NCI-H226 (cell line): ENCODE measurements around the gene CASK.
"Not testable (repeated sequence)": the region's sequence is repeated elsewhere in the genome, so short reads cannot be mapped to it uniquely, and the experiment has no call there.

Experiments used
- DNase-seq: peaks from one replicate; pipeline ENCODE4 v3.0.0-alpha.2; 2015

The CASK gene

DNA sequence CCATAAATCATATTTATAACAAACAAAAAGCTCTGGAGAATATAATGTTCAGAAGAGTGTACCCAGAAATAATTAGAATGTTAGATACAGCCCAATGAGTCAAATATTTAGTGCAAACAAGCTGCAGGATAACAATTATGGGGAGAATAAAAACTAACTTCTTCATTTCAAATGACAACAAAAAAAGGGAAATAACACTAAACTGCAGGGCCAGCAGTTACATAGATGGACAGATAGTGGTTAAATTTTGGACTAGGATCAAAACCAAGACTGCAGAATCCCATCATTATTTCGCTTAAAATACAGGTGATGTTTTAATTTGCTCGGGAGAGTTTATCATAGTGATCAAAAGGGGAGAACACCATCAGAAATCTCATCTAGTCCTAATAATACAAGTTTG, 235.2 kb downstream of the CASK start:
- DNase-seq: no peak

DNA sequence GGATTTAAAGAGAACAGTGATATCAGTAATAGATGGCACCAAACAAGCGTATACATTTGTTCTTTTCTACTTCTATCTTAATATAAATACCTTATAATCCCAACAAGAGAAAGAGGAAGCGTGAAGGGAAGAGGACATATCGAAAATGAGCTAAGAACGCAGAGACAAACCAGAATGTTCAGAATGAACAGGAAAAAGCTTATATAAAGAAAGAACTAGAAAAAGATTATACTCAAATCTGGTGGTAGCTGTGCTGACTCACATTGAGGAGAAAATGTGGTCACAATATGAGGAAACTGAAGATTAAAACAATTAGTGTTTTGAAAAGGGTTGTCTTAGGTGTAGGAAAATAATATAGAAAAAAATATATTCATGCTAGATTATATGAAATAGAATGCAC, 236.6 kb downstream of the CASK start:
- no peak for DNase-seq

DNA sequence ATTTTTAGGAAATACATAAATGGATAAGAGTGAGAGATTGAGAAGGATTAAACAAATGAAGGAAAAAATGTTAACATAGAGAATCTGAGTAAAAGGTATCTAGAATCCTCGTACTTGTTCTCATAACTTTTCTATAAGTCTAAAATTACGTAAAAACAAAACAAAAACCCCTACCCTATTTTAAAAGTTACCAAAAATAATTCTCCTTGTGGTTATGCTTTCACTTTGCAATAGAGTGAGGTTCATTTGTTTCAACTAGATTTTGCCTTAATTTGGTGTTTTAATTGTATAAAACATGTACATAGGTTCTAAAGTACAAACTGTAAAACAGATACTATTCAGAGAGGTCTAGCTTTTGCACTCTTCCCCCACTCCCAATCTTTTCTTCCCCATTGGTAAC, 238.4 kb downstream of the CASK start:
- DNase-seq: no peak

DNA sequence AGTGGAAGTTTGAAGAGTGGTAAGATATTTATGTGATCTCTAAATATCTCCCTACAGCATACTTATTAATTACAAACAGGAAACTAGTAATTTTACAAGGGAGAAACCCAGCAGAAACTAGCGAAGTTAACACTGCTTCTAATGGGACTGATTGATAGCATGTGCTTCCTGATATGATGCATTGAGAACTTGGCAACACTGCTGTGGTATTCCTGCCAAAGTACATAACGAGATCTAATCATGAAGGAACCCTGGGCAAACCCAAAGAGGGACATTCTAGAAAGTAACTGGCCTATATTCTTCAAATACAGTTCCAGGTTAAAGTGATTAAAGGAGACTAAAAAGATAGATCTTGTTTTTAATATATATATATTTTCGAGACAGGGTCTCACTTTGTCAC, 239.2 kb downstream of the CASK start:
- no peak for DNase-seq

DNA sequence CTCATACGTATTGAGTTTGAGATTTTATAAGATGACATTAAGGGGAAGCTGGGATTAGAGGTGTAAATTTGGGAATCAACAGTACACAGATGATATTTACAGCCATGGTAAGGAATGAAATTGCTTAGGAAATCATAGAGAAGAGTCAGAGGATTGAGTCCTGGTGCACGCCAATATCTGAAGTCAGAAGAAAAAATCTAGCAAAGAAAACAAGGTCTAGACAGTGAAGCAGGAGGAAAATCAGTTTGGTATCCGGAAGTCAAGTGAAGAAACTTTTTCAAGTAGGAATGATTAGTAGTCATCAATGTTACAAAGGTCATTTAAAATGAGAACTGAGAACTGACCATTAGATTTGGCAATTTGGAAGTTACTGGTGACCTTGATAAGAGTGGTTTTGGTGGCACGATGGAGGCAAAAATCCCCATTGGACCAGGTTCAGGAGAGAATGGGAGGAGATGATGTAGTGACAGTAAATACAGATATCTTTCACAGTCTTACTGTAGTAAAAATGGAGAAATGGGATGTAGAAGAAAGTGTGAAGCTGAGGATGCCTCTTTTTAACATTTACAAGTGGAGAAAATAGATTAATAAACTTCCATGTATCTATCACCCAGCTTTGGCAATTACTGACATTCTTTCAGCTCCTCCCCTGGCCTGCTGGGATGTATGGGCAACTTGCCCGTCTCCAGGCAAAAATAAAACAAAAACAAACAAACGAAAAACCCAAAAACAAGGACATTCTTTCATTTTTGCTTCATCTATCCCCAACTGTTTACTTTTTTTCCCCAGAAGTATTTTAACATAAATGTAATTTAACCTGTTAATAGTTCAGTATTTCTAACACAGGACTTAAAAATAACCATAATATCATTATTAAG, 245.9 kb downstream of the CASK start:
- DNase-seq: no peak

DNA sequence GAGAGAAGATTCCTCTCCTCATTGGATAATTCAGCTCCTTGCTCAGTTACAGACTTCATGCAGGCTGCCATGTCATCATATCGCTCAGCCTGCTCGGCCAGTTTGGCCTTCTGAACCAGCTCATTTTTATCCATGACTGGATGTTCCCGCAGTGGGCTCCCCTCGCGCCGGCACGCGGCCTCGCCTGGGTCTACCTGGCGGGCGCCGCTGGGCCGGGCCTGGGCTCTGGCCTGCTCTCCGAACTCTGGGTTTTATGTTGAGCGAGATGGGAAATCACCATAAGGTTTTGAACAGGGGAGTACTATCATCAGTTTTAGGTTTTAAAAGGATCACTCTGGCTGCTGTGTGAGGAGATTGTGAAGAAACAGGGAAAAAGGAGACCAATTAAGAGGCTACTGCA, 247.0 kb downstream of the CASK start:
- not testable (repeated sequence) for DNase-seq

DNA sequence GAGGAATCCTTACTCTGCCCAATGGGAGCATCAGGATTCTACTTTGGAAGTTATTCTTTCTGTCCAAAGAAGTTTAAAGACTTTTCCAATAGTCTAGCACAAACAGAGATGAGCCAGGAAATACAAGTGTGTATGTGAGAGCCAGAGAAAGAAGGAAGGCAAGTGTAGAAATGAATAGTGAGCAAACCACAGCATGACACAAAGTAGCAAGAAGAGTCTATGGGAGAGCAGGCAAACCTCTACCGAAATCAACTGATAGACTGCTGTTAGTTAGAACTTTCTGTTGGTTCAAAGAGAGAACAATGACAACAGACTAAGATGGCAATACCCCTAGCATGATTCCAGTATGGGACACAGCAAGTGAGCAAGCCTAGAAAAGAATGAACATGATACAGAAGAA, 250.7 kb downstream of the CASK start:
- no peak for DNase-seq

DNA sequence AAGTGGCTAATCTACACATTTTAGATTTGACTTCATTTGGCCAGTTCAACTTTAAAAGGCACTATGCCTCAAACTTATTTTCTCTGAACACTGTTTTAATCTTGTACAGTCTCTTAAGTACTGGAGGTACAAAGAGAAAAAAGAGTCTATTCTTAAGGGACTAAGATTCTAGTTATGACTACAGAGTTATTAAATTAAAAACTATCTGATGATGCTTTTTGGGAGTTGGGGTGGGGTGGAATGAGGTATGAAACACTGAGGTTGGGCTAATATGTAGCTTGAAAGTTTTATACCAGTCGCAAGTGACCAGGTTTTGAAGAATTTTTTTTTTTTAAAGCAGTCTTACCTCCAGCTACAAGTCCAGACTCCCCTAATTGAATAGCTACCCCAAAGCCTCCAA, 252.3 kb downstream of the CASK start:
- DNase-seq: no peak

DNA sequence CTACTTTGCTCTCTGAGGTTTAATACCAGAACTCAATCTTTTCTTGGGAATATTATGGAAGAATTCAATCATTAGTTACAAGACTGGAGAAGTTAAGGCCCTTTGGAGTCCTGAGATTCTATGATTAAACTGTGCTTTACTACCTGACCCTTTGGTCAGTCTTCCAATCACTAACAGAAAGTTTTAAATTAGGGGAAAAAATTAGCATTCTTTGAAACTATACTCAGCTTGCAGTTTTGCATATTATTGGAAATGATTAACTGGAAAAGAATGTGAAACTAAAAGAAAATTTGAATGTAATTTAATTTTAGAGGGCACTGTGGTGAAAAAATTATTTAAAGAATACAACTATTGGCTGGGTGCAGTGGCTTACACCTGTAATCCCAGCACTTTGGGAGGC, 253.2 kb downstream of the CASK start:
- DNase-seq: no peak

DNA sequence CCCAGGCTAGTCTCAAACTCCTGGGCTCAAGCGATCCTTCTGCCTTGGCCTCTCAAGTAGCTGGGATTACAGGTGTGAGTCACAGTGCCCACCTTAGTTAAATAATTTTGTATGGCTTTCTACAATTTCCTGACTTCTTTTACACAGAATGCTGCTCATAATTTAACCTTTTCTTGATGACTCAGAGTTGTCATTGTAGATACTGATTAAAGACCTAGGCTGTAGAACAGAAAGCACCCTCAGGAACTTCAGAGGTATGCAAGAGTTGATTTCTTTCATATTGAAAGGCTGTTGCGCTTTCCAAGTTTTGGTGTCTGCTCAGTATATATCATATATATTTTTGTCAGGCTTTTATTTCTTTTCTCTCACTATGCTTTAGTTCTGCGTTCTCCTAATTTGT, 255.7 kb downstream of the CASK start:
- DNase-seq: peak; percentile 8

DNA sequence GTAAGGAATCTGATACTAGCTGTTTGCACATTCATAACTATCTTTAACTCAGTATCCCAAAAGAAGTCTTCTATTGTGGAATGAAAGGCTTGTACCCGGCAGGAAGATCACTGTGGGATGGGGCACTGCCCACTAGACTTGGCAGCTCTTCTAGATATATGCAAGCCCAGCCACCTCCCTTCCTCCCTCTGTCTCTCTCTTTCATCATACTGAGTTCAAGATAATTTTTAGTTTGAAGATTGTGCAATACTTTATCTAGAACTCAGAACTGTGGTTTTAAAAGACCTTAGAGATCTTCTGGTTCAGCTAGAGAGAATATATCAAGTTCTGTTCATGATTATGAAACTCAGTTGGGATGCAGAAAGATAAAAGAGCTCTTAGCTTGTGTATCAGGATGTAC, 257.1 kb downstream of the CASK start:
- peak; percentile 80 for DNase-seq

DNA sequence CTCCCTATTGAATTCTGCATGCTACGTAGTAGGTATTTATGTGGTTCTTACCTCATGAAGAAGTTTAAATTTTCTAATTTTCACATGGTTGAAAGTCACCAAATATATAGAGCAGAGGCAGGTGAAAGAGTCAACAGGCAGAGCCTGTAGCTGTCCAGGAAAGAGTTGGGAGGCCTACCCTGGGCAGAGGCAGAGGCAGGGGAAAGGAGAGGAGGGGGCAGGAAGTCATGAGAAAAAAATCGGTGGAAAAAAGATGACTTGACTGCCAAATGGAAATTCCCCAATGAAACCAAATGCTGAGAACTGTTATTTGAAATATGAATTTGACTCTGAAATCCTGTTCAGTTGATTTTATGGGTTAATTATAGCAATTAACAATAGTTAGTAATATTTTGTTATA, 257.7 kb downstream of the CASK start:
- DNase-seq: peak; percentile 17

DNA sequence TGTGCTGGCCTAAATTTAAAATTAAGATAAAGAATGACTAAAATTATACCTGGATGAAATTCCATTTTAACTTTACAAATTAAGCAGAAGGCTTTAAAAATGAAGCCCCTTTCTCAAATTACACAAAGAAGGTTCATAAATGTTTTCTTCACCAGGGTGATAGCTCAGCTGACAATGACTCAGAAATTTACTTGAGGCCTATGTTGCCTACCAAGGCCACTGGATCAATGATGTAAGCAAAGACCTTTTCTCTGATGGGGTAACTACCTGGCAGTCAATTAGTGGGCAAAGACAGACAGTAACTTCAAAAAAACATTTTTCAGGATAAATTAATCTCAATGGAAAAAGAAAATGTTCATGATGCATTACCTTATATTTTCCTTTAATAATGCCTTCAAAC, 258.4 kb downstream of the CASK start:
- no peak for DNase-seq

DNA sequence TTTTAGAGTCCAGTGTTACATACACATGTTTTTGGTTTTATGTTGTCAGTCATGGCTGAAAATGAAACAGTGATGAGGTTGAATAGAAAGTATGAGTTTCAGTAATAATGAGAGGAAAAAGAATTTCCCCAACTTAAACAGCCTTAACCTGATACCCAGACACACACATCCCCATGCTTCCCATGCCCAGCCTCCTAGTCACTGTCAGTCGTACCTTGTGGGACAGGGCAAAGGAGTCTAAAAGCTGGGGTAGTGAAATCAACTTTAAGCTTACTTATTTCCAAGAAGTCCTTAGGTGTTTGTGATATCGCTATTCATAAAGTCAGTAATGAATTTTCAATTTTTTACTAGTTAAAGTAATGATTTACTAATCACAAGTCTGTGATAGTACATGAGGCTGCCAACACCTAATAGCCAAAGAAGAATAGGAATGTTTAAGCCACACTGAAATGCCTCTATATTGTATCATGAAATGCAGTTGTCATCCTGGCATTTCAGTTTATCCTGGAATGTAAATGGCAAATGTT, 258.9 kb downstream of the CASK start:
- no peak for DNase-seq

DNA sequence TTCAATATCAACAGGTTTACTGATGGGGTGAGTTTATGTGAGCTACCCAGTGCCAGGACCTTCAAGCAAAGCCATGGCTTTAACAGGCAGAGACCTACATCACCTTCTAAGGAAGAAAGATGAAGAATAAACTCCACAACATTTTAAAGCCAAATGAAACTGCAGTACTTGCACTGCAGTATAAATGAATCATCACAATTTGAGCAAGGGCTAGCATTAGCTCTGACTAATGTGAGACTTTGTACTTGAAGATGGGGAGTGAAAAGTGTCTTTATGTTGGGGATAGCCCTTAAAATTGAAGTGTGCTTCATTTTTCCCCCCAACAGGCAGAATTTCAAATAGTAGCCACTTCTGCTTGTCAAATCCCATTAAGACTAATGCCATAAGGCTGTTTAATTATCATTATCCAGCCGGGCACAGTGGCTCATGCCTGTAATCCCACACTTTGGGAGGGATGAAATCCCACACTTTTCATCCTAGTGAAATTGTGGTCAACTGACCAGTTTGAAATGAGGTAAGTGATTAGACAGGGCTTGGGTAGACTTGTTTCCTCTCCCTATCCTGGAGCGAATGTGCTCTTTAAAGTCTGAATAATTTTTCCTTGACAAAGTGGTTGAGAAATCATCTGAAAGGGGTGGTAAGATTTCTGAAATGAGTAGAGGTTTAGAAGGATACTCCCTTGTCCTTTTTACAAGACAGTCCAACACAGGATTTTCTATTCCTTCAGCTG, 261.8 kb downstream of the CASK start:
- DNase-seq: peak; percentile 43

DNA sequence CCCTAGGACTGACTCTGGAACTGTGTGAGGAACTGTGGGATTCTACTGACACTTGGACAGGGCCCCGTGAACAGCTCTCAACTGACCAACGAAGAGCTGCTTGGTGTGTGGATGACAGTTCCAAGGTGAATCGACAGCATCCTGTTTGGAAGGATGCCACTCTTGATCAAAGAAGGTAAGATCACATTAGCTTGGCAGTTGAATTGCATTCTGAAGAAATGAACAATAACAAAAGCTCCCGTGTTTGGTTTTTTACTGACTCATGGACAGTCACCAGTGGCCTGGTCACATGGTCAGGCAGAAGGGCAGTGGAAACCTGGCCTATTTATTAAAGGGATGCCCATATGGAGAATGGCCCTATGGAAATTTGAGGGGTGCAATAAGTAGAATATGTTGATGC, 267.7 kb downstream of the CASK start:
- no peak for DNase-seq

DNA sequence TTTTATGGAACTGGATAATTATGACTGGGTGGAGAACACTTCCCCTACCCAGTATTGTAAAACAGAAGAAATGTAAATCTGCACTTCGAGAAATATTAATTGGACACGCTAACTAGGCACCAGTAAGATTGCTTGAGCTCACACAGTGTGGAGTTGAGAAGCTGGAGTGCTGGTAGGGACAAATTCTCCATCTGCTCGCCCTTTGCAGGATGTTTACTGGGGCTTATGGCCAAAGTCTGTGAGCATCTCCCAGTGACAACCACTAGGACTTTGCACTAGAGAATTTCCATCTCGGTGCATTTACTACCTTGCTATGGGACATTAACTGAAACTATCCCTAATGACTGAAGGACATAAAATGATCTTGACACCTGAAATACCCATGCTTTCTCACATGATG, 268.3 kb downstream of the CASK start:
- DNase-seq: no peak

DNA sequence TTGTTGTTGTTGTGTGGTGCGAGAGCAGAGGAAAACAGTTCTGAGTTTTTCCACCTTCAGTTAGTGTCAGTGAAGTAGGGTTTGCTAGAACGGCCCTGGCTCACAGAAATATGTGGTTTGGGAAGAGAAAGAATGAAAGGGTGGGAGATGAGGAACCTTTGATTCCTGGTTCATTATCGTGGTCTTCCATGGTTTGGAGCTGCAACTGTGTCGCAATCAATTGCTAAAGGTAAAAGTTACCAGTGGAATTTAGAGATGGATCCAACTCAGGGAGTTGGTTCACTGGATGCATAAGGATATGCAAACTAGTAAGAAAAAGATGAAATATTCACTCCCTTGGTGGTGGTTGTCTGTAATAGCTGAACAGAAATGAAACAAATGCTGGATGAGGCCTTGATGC, 270.2 kb downstream of the CASK start:
- no peak for DNase-seq

DNA sequence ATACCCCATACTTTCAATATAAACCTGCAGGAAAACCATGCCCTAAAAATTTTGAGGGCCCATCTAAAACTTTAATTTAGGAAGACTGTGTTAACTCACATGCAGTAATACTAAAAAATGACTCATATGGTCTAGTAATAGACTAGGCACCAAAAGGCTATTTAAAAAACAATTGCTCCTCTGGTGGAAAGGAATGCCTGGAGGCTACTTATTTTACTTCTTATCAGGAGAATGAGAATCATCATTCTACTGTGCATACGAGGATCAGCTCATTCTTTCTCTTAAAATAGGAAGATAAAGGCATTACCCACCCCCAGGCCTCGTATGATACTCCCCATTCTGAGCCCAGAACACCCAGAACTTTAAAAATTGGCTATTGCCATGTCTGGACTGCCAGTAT, 277.2 kb downstream of the CASK start:
- DNase-seq: peak; percentile 59

DNA sequence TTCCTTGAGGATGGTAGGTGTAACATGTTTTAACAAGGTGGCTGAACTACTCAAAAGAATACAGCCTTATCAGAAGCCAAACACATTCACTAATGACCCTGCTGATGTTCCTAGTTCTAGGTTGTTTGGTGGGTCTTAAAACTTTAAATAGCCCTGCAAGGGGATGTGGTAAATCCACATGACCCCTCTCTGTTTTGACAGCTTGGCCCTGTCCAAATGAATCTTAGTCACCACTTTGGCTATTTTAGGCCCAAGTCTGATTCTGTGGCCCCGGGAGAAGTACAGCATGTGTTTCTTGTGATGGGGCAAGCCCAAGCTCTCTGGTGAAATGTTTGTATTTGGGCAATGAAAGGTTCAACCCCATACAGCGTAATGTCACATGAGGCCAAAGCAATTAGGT, 289.1 kb downstream of the CASK start:
- DNase-seq: no peak

DNA sequence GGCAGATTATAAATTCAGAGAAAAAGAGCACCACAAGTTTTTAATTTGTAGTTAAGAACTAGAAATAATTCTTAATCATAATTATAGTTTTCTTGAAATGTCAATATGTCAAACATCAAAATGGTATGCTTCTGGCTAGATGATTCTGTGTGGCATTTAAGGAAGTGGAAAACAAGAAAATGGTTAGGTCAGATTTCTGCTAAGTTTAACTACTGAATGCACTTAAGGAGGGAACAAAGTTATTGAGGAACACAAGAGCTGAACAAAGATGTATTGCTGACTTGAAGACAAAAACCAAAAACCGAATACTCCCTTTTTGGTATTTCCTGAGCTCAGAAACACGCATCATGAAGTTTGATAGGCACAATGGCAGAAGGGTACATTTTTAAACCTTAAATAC, 293.3 kb downstream of the CASK start:
- no peak for DNase-seq

DNA sequence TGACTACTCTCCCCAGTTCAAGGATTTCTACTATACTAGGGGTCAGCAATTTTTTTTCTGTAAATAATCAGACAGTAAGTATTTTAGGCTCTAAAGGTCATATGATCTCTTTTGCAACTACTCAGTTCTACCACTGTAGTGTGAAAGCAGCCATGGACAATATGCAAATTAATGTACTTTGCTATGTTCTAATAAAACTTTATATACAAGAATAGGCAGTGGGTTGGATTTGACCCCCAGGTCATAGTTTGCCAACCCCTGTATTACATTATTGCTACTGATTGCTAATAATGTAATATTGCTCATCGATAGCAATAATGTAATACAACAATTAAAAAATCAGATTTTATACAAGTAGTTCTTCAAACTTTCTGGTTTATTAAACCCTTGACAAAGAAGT, 293.8 kb downstream of the CASK start:
- no peak for DNase-seq

DNA sequence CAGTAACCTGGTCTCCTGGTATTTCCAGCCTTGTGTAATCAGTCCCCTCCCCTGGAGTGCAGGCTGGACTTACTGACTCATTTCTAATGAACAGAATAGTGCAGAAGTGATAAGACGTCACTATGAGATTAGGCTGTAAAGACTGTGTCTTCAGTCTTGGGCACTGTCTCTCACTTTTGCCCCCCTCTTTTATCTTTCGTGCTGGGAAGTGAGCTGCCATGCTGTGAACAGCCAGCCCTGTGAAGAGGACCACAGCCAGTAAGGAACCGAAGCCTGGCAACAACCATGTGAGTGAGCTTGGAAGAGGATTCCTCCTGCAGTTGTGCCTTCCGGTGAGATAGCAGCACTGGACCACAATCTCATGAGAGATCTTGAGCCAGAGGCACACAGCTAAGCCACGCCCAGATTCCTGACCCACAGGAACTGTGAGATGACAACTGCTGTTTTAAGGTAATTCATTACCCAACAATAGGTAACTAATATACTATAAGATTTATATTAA, 302.1 kb downstream of the CASK start:
- peak; percentile 75 for DNase-seq

DNA sequence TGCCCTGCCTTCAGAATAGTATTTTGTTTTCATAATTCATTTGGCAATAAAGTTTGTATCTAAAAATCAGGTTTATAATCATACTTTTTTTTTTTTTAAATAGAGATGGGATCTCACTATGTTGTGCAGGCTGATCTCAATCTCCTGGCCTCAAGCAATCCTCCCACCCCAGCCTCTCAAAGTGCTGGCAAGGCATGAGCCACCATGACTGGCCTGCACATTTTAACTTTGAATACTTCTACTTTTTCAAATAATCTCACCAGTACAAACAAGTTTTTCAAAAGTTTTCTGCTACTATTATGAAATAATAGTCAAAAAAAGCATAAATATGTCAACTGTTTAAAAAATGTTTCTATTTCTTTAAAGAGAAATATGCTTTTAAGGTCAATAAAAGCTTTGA, 304.1 kb downstream of the CASK start:
- DNase-seq: no peak
